ENCODE measurements around the gene SND1. TPM values are rescaled to one million over a fixed set of nuclear protein-coding genes. Genes with fewer than 3 reads are reported as not detected.

The SND1 gene
- total and polyA plus RNA-seq, 4 donors = 59.4 to 214 (median 84.1) TPM

DNA sequence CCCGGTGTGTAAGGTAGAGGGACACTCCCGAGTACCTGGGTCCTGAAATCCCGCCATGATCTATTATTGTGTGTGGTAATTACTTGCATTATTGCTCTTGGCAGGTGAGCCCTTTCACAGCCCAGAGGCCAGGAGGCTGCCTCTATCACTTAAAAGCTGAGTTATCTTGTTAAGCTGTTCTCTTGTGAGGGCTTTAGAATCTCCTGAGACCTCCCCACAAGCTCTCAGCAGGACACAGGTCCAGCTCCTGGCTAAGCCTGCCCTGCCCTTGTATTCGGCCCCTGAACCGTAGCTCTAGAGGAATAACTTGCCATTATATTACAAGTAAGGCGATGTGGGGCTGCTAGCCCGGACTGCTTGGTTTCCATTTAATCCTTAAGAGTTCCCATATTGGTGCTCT, 13.9 kb downstream of the SND1 start:
- Histone ChIP-seq H3K36me3 (ENCODE audit: control insufficient read depth in 4 of 4, insufficient read depth in 3 of 4, low read depth in 1 of 4, low read length in 3 of 4) (peaks cover 0 to 7% (median 4%) of the 10 kb centered on the region in 4 donors), H3K27me3 (ENCODE audit: control insufficient read depth in 4 of 4, insufficient read depth in 4 of 4, low read length in 3 of 4) (no peaks in the 10 kb centered on the region), H3K4me1 (ENCODE audit: control insufficient read depth in 4 of 4, insufficient read depth in 4 of 4, low read length in 3 of 4) (peaks cover 0 to 8% (median 7%) of the 10 kb centered on the region in 4 donors), H3K27ac (ENCODE audit: low read depth in 1 of 2, low read length in 2 of 2) (no peak overlapping the region), H3K9ac (ENCODE audit: low read depth in 1 of 2, low read length in 2 of 2) (no peak overlapping the region), H3K4me3 (ENCODE audit: low read depth in 1 of 3, low read length in 3 of 3) (no peak overlapping the region), H3K9me3 (ENCODE audit: control insufficient read depth in 4 of 4, low read length in 3 of 4) (no peaks in the 10 kb centered on the region)
- TF ChIP-seq FOXA2 (IDR thresholded peaks at IDR 0.05) (no peak), EGR1 (IDR thresholded peaks at IDR 0.05; ENCODE audit: low read depth in 2 of 2) (no peak), RAD21 (IDR thresholded peaks at IDR 0.05) (no peak)
- TF ChIP-seq, protein P1, sequence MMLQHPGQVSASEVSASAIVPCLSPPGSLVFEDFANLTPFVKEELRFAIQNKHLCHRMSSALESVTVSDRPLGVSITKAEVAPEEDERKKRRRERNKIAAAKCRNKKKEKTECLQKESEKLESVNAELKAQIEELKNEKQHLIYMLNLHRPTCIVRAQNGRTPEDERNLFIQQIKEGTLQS (IDR thresholded peaks at IDR 0.05) = no peak
- TF ChIP-seq, protein P2, sequence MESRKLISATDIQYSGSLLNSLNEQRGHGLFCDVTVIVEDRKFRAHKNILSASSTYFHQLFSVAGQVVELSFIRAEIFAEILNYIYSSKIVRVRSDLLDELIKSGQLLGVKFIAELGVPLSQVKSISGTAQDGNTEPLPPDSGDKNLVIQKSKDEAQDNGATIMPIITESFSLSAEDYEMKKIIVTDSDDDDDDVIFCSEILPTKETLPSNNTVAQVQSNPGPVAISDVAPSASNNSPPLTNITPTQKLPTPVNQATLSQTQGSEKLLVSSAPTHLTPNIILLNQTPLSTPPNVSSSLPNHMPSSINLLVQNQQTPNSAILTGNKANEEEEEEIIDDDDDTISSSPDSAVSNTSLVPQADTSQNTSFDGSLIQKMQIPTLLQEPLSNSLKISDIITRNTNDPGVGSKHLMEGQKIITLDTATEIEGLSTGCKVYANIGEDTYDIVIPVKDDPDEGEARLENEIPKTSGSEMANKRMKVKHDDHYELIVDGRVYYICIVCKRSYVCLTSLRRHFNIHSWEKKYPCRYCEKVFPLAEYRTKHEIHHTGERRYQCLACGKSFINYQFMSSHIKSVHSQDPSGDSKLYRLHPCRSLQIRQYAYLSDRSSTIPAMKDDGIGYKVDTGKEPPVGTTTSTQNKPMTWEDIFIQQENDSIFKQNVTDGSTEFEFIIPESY (IDR thresholded peaks at IDR 0.05) = no peak
- 93% methylated on average over 7 of the region's 7 CpGs for WGBS
- DNase-seq (ENCODE audit: low spot score) = no peak

DNA sequence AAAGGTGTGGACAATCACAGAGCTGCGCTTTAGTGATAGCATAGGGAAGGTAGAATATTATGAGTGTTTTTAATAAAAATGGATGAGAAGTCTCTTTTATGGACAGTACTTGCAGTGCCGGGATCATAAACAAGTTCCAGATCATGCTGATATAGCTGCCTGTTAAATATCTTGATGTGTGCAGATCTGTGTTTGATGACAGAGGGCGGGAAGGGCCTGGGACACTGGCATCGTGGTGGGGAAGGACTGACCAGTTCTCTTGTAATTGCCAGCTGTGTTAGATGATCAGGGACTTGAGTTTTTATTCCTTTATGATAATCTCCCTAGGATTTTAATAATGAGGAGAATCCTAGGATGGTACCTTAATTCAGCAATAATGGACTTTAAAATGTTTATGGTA, 14.6 kb downstream of the SND1 start:
- TF ChIP-seq, protein P3, sequence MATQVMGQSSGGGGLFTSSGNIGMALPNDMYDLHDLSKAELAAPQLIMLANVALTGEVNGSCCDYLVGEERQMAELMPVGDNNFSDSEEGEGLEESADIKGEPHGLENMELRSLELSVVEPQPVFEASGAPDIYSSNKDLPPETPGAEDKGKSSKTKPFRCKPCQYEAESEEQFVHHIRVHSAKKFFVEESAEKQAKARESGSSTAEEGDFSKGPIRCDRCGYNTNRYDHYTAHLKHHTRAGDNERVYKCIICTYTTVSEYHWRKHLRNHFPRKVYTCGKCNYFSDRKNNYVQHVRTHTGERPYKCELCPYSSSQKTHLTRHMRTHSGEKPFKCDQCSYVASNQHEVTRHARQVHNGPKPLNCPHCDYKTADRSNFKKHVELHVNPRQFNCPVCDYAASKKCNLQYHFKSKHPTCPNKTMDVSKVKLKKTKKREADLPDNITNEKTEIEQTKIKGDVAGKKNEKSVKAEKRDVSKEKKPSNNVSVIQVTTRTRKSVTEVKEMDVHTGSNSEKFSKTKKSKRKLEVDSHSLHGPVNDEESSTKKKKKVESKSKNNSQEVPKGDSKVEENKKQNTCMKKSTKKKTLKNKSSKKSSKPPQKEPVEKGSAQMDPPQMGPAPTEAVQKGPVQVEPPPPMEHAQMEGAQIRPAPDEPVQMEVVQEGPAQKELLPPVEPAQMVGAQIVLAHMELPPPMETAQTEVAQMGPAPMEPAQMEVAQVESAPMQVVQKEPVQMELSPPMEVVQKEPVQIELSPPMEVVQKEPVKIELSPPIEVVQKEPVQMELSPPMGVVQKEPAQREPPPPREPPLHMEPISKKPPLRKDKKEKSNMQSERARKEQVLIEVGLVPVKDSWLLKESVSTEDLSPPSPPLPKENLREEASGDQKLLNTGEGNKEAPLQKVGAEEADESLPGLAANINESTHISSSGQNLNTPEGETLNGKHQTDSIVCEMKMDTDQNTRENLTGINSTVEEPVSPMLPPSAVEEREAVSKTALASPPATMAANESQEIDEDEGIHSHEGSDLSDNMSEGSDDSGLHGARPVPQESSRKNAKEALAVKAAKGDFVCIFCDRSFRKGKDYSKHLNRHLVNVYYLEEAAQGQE (IDR thresholded peaks at IDR 0.05) = no peak
- no peak for TF ChIP-seq NR2F2 (IDR thresholded peaks at IDR 0.05)
- TF ChIP-seq FOXA2 (IDR thresholded peaks at IDR 0.05) = no peak
- TF ChIP-seq, protein P4, sequence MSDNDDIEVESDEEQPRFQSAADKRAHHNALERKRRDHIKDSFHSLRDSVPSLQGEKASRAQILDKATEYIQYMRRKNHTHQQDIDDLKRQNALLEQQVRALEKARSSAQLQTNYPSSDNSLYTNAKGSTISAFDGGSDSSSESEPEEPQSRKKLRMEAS (IDR thresholded peaks at IDR 0.05) = no peak
- Histone ChIP-seq H3K4me3 (ENCODE audit: low read depth in 1 of 3, low read length in 3 of 3) (no peak overlapping the region), H3K9ac (ENCODE audit: low read depth in 1 of 2, low read length in 2 of 2) (no peak overlapping the region), H3K27ac (ENCODE audit: low read depth in 1 of 2, low read length in 2 of 2) (no peak overlapping the region), H3K36me3 (ENCODE audit: control insufficient read depth in 4 of 4, insufficient read depth in 3 of 4, low read depth in 1 of 4, low read length in 3 of 4) (peaks cover 0 to 7% (median 4%) of the 10 kb centered on the region in 4 donors), H3K4me1 (ENCODE audit: control insufficient read depth in 4 of 4, insufficient read depth in 4 of 4, low read length in 3 of 4) (peaks cover 0 to 8% (median 7%) of the 10 kb centered on the region in 4 donors), H3K9me3 (ENCODE audit: control insufficient read depth in 4 of 4, low read length in 3 of 4) (no peaks in the 10 kb centered on the region), H3K27me3 (ENCODE audit: control insufficient read depth in 4 of 4, insufficient read depth in 4 of 4, low read length in 3 of 4) (no peaks in the 10 kb centered on the region)
- no peak for DNase-seq (ENCODE audit: low spot score)
- 86% methylated on average over 4 of the region's 4 CpGs for WGBS

DNA sequence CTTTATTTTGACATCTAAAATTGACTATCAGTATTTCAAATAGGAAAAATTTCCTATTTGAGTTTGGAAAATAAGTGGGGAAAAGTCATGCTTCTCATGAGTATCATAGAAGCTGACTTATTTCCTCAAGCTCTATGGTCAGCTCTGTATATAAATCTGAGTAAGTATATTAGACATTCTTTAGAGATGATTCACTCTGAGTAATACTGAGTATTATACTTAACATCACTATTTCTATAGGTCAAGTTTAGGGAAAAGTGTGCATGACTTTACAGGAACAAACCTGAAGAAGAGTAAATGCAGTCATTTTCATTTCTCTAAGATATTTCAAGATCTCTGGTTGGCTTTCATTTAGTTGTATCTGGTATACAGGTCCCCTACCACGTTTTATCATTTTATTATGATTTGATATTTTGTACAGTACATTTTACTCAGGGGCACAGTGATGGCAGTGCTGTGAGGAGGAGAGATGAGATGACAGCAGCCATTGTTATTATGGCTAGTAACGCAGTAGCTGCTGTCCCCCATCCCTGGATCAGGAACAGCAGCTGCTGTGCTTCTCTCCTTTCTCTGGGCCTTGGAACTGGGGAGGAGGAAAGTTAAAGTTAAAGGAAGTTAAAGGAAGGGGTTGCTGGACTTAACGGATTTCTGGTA, 15.2 kb downstream of the SND1 start:
- Histone ChIP-seq H3K36me3 (ENCODE audit: control insufficient read depth in 4 of 4, insufficient read depth in 3 of 4, low read depth in 1 of 4, low read length in 3 of 4) (peaks cover 0 to 6% (median 4%) of the 10 kb centered on the region in 4 donors), H3K4me1 (ENCODE audit: control insufficient read depth in 4 of 4, insufficient read depth in 4 of 4, low read length in 3 of 4) (peaks cover 0 to 8% (median 7%) of the 10 kb centered on the region in 4 donors), H3K9me3 (ENCODE audit: control insufficient read depth in 4 of 4, low read length in 3 of 4) (no peaks in the 10 kb centered on the region), H3K4me3 (ENCODE audit: low read depth in 1 of 3, low read length in 3 of 3) (no peak overlapping the region), H3K9ac (ENCODE audit: low read depth in 1 of 2, low read length in 2 of 2) (no peak overlapping the region), H3K27me3 (ENCODE audit: control insufficient read depth in 4 of 4, insufficient read depth in 4 of 4, low read length in 3 of 4) (no peaks in the 10 kb centered on the region), H3K27ac (ENCODE audit: low read depth in 1 of 2, low read length in 2 of 2) (no peak overlapping the region)
- DNase-seq (ENCODE audit: low spot score) = no peak
- WGBS = 93% methylated on average over 3 of the region's 3 CpGs
- TF ChIP-seq JUND (IDR thresholded peaks at IDR 0.05) (no peak), TAF1 (conservative IDR thresholded peaks at IDR 0.05) (no peak), RXRA (IDR thresholded peaks at IDR 0.05) (no peak), EGR1 (IDR thresholded peaks at IDR 0.05; ENCODE audit: low read depth in 2 of 2) (no peak), GABPA (IDR thresholded peaks at IDR 0.05 in 1 of 2, conservative IDR thresholded peaks at IDR 0.05 in 1 of 2) (no peak), NR2F2 (IDR thresholded peaks at IDR 0.05) (no peak)
- TF ChIP-seq, protein P4 (IDR thresholded peaks at IDR 0.05) = no peak
- TF ChIP-seq, protein P2 (IDR thresholded peaks at IDR 0.05) = no peak
- TF ChIP-seq, protein P1 (IDR thresholded peaks at IDR 0.05) = no peak

Measured in liver (tissue), 9 donors.